Type B pancreatic cell (in vitro differentiated cells): ENCODE results near the gene NOXA1. TPM values are rescaled to one million over a fixed set of nuclear protein-coding genes. Genes with fewer than 3 reads are reported as not detected.

Experiments used
- DNase-seq: peaks from one replicate; pipeline ENCODE4 v3.0.0; 2021; ENCODE audit warnings: mixed read lengths; ENCODE audit not compliant: unreplicated experiment; ENCODE audit errors: extremely low spot score
- H3K27ac Mint-ChIP-seq: 2 replicates; pipeline ENCODE4 v1.8.0; 2021; ENCODE audit warnings: mild to moderate bottlenecking, mixed read lengths
- H3K27me3 Mint-ChIP-seq: 2 replicates; pipeline ENCODE4 v1.8.0; 2021; ENCODE audit warnings: mixed read lengths
- H3K36me3 Mint-ChIP-seq: 2 replicates; pipeline ENCODE4 v1.8.0; 2021; ENCODE audit warnings: mixed read lengths
- H3K4me1 Mint-ChIP-seq: one replicate; pipeline ENCODE4 v1.8.0; 2021; ENCODE audit warnings: mixed read lengths; ENCODE audit not compliant: unreplicated experiment
- H3K4me3 Mint-ChIP-seq: 2 replicates; pipeline ENCODE4 v1.8.0; 2021; ENCODE audit warnings: mild to moderate bottlenecking, mixed read lengths
- H3K9me3 Mint-ChIP-seq: 2 replicates; pipeline ENCODE4 v1.8.0; 2021; ENCODE audit warnings: mixed read lengths
- total RNA-seq: library from RNA; stranded (reverse); gene quantifications from 2 replicates; pipeline ENCODE4 v1.2.1, GENCODE V29; 2021; ENCODE audit warnings: low replicate concordance
- TF ChIP-seq, protein P1 (sequence below): fragments of 200-600 bp; sonication (generic); conservative IDR thresholded peaks from 2 replicates; pipeline ENCODE4 v1.5.0; 2021; ENCODE audit warnings: antibody characterized with exemption, mild to moderate bottlenecking

NOXA1 gene
- total RNA-seq, 1 donor from 2014 or later: 6.4 TPM

DNA sequence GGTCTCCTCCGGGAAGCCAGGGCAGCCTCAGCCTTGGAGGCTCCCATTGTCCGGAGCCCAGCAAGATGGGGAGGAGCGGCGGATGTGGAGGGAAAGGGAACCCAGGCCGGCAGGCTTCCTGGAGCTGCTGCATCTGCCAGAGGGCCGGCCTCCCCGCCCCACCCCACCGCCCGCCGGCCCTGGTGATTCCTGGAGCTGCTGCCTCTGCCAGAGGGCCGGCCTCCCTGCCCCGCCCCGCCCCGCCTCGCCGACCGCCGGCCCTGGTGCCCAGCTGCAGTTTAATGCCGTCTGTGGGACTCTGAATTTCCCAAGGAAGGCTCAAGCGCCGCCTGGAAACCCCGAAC, 31.8 kb upstream of the NOXA1 start:
- no peak overlapping the region for H3K27ac Mint-ChIP-seq
- H3K4me3 Mint-ChIP-seq: no peak overlapping the region
- TF ChIP-seq, protein P1, sequence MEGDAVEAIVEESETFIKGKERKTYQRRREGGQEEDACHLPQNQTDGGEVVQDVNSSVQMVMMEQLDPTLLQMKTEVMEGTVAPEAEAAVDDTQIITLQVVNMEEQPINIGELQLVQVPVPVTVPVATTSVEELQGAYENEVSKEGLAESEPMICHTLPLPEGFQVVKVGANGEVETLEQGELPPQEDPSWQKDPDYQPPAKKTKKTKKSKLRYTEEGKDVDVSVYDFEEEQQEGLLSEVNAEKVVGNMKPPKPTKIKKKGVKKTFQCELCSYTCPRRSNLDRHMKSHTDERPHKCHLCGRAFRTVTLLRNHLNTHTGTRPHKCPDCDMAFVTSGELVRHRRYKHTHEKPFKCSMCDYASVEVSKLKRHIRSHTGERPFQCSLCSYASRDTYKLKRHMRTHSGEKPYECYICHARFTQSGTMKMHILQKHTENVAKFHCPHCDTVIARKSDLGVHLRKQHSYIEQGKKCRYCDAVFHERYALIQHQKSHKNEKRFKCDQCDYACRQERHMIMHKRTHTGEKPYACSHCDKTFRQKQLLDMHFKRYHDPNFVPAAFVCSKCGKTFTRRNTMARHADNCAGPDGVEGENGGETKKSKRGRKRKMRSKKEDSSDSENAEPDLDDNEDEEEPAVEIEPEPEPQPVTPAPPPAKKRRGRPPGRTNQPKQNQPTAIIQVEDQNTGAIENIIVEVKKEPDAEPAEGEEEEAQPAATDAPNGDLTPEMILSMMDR: no peak
- H3K27me3 Mint-ChIP-seq: no peaks in the 10 kb centered on the region
- peaks cover 3% of the 10 kb centered on the region for H3K4me1 Mint-ChIP-seq
- no peaks in the 10 kb centered on the region for H3K36me3 Mint-ChIP-seq
- H3K9me3 Mint-ChIP-seq: no peaks in the 10 kb centered on the region
- DNase-seq: no peak

DNA sequence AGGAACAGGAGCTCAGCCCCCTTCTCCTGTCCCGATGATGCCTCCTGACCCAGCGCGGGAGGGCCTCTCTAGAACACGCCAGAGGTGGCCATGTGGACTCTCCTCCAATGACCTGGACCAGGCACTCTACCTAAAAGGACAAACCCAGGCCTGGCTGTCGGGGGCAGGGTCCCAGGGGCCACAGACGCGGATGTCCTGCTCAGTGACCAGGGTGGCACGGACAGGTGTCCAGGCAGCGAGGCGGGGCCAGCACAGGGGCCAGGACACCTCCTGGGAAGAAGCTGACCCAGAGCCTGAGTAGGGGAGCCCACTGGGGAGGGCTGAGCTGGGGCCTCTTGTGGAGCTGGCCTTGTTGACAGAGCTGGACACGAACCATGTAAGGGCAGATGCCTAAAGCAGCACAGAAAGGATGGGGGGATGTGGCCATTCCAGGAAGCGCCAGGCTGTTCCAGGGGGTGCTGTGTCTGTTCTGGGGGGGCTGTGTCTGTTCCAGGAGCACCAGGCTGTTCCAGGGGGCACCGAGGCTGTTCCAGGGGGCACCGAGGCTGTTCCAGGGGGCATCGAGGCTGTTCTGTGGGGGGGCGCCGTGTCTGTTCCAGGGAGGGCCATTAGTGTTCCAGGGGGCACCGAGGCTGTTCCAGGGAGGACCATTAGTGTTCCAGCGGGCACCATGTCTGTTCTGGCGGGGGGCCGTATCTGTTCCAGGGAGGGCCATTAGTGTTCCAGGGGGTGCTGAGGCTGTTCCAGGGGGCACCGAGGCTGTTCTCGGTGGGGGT, 30.8 kb upstream of the NOXA1 start:
- Mint-ChIP-seq H3K27me3 (no peaks in the 10 kb centered on the region), H3K27ac (no peak overlapping the region), H3K36me3 (peaks cover 3% of the 10 kb centered on the region), H3K9me3 (no peaks in the 10 kb centered on the region), H3K4me3 (no peak overlapping the region), H3K4me1 (peaks cover 3% of the 10 kb centered on the region)
- DNase-seq: no peak
- TF ChIP-seq, protein P1: no peak

DNA sequence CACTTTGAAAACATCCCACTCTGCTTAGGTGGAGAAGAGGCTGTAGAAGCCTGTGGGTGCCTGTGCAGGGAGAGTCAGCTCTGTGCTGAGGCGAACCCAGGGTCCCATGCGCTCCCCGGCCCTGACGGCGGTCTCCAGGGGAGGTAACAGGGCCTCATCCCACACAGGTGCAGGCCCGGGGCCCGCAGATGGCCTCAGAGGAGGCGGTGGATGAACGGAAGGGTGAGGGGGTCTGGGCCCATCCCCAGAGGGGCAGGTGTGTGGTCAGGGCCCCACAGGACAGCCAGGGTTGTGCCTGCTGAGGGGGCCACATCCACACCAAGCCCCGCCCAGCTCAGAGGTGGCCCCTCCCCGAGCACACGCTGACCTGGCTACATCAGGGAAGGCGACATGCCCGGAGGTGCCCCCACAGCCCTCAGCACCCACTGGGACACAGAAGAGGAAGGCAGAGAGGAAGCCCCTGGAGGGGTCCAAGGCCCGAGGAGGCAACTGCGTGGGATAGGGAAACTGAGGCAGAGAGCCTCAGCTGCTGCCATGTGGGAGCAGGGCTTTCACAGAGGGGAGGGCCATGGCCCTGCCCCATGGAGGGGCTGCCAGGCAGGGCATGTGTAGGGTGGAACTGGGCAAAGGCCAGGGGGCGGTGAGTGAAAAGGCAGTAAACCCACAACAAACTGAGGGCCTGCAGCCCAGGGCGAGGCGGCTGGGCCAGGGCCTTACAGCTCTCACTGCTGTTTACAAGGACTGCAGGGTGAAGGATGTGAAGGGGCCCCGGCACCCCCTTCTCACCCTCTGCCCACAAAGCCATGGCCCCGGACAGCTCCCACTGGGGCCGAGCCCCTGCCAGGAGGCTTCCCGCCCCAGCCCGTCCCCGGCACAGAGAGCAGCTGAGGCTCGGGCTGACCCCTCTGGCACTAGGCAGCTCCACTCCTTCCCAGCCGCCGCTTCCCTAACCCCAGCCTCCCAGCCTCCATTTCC, 29.7 kb upstream of the NOXA1 start:
- TF ChIP-seq, protein P1: no peak
- no peaks in the 10 kb centered on the region for H3K27me3 Mint-ChIP-seq

DNA sequence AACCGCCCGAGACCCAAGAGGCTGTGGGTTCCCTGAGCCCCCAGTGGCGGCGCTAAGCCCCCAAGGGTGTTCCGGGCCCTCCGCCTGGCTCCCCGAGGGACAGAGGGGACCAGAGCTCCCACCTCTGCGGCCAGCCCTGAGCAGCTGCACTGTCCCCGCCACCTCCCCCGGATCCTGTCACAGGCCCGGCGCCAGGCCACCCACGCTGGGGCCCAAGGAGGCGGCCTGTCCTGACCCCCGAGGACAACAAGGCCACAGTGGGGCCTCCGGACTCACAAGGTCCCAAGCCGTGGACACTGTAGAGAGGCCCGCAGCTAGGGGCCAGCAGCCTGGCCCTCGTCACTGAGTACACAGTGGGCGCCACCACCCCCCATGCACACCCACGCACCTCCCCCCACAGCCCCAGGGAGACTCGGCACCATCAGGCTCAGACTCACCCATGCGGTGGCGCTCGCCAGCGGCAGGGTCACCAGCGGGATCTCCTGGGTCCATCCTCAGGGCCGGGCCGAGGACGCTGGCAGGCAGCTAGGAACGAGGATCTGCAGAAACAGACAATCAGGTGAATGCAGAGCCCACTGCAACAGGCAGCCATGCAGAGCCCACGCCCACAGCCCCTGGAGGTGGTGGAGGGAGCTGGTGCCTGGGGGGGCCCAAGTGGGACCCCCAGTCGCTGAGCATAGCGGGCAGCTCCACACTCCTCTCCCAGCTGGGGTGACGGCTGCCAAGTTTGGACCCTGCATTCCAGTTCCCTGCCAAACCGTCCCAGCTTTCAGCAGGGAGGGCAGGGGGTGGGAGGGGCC, 28.1 kb upstream of the NOXA1 start:
- H3K27me3 Mint-ChIP-seq: no peaks in the 10 kb centered on the region
- H3K27ac Mint-ChIP-seq: no peak overlapping the region
- H3K36me3 Mint-ChIP-seq: peaks cover 15% of the 10 kb centered on the region
- no peak overlapping the region for H3K4me3 Mint-ChIP-seq
- no peak for DNase-seq
- no peaks in the 10 kb centered on the region for H3K9me3 Mint-ChIP-seq
- TF ChIP-seq, protein P1: no peak
- peaks cover 7% of the 10 kb centered on the region for H3K4me1 Mint-ChIP-seq

More for the DNA sequence above, 29.7 kb upstream of the NOXA1 start:
- DNase-seq: no peak
- Mint-ChIP-seq H3K27ac (no peak overlapping the region), H3K9me3 (no peaks in the 10 kb centered on the region), H3K4me1 (peaks cover 3% of the 10 kb centered on the region), H3K36me3 (peaks cover 10% of the 10 kb centered on the region), H3K4me3 (no peak overlapping the region)

DNA sequence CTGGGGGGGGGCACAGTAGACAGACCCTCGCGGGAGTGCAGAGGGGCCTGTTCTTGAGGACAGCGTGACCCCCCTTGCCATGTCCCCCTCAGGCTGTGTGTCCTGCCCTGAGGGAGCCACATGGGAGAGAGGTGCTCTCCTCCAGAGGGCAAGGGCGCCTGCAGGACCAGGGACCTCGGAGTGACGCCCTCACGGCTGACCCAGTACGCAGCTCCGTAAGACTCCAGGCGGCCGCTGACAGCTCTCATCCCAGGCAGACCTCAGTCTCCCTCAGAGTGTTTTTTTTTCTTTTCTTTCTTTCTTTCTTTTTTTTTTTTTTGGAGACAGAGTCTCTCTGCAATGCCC, 27.6 kb upstream of the NOXA1 start:
- H3K27me3 Mint-ChIP-seq: no peaks in the 10 kb centered on the region
- H3K4me3 Mint-ChIP-seq: no peak overlapping the region
- no peaks in the 10 kb centered on the region for H3K9me3 Mint-ChIP-seq
- H3K36me3 Mint-ChIP-seq: peaks cover 15% of the 10 kb centered on the region
- no peak overlapping the region for H3K27ac Mint-ChIP-seq
- peaks cover 4% of the 10 kb centered on the region for H3K4me1 Mint-ChIP-seq
- DNase-seq: no peak
- TF ChIP-seq, protein P1: no peak
